Measurements from ENCODE around the gene ASCC3.

ASCC3 gene

DNA sequence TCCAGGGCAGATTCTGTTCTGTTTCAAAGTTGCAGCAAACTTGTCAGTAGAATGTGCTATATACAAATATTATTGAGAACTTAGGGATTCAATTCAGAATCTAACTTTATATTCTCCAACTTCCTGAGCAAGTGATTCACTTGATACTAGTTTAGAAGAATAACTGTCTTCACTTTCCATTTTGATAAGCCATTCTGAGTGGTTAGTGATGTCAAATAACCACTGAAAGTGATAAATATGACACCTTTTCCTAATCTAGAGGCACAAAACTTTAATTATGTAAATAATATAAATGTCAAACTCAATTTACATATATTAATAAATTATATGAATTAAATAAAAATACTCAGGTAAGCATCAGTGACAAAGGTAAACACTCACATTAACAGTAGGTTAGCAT, 395.9 kb downstream of the ASCC3 start:
- no peak for DNase-seq

DNA sequence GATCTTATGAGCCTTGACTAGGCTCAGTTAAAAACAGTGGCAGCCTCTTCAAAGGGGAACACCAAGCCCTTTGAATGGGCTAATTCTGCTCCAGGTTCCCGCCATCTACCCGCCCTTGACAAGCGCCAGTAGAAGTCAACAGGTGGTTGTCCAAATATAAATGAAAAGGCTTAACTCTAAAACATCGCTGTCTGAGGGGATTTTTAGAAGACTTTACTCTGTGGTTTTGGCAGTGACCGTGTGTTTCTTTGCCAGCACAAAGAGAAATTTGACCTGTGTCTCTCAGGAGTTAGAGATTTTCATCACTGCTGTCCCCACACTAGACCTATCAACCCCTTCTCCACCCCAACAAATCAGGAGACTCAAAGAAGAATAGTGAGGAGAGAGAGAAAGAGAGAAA, 396.7 kb downstream of the ASCC3 start:
- no peak for DNase-seq

DNA sequence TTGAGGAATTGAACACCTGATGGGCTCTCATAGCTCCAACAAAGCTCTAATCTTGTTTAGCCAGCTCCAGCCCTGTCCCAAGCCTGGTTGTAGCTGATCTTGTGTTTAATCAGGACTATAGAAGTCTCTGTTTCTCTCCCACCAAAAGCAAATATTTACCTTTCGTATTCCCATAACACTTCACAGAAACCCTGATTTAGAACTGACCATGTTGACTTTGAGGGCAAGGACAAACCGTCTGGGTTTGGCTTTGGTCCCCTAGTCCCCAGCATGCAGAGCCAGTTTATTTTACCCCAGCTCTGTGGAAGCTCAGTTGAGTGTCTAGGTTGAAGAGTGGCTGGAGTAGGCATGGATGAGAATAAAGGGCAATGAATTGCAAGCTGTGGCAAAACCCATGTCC, 398.4 kb downstream of the ASCC3 start:
- no peak for DNase-seq

DNA sequence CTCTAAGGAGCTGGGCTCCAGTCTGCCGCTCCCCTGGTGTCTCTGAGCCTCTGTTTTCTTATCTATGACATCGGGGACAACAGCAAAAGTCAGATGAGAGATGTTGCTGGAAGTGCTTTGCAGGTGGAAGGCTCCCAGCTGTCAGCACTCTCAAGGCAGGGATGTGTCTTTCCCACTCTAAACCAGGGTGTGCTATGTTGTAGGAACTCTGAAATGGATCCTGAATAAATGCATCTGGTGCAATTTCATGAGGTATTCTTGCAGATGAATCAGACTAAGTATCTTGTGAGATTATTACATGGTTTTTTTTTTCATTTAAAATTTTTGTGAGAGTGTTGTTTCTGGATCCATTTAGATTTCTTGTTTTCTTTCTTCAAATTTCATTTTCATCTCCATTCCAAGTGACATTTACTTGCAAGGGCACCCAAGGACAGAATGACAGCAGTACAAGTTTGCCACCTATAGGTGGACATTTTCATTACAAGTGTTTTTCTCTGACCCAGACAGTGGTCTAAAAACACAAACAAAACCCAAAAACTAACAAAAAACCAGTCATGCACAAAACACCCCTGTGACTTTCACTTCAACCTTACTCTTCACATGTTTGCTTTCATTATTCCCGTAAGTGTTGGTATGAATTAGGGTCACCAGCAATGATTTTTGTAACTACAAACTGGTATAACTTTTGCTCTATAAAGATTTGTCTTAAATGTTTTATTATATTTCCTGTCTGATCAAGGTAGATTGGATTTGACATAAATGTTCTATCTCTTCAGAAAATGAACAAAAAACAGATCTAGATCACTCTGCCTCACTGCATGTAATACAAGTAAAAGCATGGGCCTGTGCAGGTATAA, 401.7 kb downstream of the ASCC3 start:
- DNase-seq, result no peak

DNA sequence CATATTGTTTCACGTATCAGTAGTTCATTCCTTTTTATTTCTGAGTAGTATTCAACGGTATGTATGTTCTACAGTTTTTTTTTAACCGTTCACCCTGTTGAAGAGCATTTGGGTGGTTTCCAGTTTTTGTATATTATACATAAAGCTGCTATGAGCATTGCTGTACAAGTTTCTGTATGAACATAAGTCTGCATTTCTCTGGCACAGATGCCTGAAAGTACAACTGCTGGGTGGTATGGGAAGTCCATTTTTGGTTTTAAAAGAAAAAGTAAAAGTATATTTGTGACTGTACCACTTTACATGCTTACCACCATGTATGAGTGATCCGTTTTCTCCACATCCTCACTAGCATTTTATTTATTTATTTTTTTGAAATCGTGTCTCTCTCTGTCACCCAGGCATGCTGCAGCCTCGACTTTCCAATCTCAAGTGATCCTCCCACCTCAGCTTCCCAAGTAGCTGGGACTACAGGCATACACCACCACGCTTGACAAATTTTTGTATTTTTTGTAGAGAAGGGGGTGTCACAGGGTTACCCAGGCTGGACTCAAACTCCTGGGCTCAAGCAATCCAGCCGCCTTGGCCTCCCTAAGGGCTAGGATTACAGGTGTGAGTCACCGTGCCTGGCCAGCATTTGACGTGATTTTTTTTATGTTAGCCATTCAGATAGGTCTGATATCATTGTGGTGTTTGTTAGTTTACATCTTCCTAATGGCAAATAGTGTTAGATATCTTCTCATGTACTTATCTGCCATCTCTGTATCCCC, 405.4 kb downstream of the ASCC3 start:
- DNase-seq, result no peak

DNA sequence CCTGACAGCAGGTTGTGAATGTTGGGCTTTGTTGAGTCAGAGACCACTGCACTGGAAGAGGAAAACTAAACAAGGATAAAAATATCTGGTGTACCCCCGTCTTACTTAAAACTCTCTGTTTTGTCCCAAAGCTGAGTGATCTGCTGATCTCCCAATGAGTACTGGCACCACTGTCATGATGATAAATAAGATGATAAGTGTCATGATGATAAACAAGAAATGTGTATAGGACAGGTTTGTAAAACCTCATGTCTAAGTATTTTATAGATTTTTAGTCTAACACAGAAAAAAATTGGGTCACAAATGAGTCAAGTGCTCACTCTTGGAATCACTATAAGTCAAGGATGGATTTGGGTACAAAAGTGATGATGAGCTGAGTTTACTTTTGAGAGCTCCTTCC, 407.9 kb downstream of the ASCC3 start:
- no peak for DNase-seq

DNA sequence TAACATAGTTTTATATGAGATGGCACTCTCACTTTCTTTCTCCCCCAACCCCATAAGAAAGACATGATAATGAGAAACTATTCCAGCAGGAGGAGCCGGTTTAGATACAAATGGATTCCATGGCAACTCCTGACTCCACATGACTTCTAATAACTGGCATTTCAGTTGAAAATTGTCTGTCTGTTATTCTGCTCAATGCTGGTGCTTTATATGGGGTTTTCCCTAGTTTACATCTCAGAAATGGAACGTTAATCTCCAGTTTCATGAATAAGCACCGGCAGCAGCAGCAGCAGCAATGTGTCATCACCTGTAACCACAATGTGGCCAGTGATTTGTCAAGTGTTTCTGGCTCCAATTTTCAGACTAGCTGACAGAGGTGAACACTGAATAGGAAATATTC, 408.5 kb downstream of the ASCC3 start:
- DNase-seq, result no peak

DNA sequence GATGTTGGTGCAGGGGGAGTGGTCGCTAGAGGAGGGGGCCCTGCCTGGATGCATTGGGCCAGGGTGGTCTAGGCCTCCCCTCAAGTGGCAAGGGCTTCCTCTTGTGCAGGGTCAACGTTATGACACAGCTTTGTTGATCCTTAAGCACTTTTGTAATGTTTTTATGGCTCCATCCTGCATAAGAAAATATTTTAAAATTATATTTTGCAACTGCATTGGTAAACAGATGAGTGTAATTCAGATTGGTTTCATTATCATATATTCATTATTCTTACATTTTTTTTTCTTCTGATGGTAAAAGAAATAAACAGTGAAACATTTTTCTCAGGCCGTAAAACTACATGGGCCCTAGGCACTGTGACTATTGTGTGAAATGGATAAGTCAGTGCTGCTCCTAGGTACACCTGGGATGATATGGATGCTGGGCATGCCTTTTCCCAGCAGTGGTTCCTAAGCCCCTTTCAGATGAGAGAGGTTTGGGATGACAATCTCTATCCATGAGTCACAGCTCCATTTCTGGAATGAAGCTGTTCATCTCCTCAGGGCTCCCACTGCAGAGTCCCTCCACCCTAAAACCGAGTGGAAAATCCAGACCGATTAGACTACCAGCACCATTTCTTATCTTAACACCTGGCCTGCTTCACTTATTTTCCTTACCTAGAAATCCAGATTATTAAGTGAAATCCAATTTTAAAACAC, 410.6 kb downstream of the ASCC3 start:
- DNase-seq, result no peak

DNA sequence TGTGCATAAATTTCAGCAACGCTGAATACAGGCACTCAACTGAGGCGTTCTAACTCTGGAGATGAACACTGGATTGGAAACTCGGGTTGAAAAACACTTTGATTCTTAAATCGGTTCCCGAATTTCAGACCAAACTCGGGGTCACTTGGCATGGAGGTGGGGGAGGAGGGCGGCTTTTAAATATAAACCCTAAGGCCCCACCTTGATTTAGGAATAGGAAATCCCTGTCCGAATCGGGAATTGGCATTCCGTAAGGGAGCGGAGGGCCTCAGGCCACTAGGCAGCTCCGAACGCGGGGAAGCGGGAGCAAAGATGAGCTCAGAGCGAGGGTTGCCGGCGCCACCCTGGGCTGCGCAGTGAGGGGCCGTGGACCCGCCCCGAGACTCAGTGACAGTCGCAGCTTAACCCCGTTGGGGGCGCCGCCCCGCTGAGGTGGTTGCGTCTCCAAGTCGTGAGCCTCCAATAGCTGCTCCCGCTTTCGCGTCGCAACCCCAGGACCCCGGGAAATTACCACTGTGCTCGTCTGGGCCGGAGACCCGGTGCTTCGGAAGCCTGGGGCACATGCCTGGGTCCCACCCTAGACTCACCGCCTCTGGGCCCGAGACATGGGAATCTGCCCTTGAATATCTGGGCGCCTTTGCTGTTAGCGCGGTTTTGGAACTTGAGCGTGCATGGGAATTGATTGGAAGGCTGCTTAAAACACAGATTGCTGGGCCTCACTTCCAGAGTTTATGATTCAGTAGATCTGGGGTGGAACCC, 411.8 kb downstream of the ASCC3 start:
- no peak for DNase-seq

DNA sequence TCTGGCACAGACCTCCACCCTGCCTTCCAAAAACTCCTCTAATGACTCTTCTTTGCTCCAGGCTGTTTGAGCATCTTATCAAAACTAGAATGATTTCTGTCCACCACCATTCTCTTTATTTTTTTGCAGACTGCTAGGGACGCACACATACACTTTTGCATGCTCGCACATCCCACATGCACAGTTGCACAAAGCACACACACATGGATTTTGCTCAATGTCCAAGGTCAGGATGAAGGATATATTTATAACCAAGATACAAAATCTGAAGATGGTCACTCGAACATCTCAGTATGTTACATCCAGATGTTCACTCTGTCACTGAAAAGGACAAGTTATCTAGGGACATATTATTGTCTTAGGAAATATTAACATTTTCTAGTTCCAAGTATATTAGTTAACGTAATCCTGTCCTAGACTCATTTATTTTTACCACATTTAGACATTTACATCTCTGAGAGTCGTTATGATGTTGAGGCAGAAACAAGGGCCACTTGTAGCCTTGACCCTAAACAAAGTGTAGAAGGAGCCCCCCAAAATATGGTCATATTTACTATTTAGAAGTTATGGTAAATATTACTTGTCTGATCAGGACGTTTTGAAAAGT, 413.0 kb downstream of the ASCC3 start:
- no peak for DNase-seq

DNA sequence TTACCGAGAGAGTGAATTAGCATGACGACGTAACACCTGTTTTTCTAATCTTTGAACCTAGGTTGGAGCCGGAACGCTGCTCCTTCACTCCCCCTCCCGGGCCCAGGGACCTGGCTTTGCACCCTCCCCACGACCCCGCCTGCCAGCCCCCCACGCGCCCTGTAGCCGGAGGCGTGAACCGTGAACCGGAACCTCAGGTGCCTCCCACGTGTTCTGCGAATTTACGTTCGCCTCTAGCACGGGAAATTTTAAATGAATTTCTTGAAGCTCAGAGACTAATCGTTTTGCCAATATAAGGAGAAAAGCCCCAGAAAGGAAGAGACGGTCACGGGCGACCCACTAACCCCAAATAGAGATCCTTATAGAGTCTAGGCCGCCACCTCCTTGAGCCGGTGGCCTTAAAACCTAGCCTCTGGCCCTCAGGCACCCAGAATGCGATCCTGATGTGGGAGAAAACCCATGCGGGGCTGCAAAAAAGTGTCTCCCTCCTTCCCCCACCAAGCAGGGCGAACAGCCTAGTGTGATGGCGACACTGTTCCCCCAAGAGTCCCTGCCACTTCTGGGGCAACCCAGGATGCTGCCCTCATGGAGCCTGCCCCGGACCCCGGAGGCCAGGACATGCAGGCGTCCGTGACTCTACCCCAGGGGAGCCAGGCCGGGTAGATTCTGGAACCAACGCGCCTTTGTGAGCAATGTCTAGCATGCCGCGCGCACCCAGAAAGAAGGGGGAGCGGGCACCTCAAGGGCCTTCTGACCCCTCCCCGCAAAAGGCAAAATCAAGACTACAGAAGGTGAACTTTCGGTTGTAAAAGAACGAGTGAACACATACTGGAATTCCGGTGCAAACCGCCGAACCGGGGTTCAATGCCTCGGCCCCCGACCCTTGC, 413.8 kb downstream of the ASCC3 start:
- DNase-seq, result no peak

DNA sequence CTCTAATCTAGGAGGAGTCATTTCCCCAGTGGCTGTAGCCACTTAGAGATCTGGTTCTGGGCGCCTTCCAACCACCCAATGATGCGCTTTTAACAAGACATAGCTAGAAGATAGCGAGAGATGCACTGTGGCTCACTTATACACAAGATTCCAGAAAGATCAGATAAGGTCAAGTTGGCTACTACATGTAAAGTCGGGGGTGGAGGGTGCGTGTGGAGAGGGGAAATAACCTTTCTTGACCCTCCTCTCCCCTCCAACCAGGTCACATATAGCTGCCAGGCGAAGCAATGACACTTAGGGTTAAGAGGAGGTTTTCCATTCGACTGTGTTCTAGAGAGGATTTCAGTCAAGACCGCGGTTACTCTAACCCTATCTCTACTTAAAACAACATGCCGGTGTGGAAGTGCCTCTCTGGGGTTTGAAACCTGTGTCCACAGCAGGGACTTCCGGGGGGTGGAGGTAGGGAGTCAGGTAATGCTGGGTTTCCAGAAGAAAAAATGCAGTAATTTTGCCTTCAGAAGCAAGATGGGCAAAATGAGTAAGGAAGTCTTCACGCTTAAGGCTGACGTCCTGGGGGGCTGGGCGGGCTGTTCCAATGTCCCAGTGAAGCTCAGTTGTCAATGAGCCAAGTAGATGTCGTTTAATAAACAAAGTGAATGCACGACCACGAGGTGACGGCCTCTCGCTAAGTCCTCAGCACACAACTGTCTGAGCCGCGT, 414.6 kb downstream of the ASCC3 start:
- no peak for DNase-seq

DNA sequence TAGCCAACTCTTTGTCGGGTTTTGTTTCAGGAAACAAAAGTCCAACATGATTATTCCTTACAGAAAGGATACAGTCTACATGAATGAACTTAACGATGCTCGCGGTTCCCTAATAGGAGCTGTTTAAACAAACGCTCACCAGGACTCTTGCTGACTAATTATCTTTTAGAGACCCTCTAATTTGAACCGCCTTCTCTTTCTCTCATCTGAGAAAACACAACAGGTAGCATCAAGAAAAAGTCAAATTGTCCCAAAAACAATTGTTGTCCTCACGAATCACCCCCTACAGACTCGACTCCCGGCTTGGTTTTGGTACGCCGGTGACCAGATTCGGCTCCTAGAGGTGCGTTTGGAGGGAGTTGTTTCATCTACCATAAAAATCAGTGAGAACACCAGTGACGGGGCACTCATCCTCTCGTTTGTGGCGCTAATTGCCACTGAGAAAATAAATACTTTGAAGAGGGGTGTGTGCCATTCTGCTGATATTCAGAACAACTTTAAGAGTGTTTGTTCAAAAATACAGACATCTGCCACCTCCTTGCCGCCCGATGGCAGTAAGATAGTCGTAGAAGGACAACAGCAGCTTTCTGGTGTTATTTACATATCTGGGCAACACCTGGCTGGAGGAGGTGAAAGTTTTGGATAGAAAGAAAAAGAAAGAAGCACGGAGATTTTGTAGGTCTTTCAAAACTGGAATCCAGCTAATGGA, 415.3 kb downstream of the ASCC3 start:
- no peak for DNase-seq

DNA sequence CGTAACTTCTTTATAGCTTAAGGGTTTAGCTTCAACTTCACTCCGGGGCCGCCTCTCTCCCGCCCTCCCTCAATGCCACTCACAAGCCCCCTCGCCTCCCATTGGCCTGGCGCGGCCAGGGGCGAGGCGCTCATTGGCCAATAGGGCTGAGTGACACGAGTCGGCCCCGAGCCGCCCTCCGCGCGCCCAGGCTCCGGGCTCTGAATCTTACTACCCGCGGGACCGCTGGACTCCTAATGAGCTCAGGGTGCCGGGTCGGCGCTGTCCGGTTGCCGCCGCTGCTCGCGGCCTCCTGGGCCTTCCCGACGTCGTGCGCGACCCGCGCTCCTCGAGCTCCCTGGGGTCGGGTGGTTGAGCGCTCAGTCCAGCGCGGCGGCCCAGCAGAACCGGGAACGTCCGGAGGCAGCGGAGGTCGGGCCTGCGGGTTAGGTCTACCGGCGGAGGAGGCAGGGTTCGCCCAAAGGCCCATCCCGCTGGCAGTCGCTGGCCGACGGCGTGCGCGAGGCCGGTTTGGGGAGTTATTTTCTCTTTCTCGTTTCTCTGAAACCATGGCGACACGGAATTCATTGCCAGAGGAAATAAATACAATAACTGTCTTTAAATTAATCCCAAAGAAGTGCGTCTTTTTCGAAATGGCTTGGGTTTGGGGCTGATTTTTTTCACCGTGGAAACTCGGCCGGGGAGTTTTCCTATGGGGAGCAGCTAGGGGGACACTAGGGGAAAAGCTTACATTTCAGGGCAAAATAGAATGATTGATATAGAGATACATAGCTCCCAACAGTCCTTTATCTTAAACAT, 416.0 kb downstream of the ASCC3 start, which contains the start of gene SIM1:
Gene SIM1, minus strand, starts transcription at position 19 of the 798 bp plus-strand sequence. CDS start 1,453 bp downstream, outside the sequence.
- no peak for DNase-seq

DNA sequence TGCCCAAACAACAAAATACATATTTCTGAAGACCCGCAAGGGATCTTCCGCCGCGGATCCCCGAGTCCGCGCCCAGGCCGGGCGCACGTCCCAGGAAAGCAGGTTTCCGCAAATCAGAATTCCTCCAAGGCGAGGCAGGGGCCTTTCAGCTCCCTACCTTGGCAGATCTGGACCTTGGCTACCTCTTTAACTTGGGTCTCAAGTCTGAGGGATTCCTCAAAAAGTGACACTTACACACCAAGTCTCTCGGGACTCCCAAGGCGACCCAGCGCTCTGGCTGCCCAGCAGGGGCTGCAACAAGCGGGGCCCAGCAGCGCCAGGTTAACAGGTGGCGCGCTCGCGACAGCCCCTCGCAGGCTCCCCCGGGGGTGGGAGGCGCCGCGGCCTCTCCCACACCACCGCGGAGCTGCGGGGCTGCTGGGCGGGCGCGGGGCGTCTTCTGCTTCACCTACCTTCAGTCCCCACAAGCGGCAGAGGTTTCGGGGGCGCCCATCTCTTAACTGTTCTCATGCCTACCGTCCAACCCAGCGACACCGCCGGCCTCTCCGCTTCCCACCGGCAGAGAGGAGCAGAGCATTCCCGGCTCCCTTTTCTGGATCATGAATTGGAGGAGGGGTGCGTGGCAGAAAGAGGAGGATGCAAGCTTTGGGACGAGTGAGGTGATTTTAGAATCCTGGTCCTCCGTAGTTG, 416.8 kb downstream of the ASCC3 start:
- DNase-seq, result no peak

DNA sequence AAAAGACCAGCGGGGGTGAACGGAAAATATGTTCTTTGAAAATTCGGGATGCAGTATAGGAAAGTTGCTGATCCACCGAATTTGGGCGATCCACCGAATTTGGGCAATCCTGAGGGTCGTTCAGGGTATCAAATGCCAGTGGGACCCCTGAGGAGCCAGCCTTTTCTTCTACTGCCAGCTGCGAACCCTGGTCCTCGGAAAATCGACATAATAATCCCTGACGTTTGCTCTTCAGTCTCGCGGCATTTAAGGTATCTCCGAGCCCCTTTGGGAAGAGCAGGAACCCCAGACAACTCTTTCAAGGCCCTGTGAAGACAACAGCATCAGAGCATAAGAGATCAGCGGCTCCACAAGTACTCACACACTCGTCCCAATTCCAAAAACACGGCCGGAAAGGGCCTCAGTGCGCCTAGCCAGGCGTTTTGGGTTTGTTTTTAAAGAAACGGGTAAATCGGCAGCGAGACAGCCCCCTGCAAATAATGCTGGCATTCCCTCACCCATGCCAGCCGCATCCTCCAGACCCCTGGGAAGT, 417.4 kb downstream of the ASCC3 start:
- no peak for DNase-seq

DNA sequence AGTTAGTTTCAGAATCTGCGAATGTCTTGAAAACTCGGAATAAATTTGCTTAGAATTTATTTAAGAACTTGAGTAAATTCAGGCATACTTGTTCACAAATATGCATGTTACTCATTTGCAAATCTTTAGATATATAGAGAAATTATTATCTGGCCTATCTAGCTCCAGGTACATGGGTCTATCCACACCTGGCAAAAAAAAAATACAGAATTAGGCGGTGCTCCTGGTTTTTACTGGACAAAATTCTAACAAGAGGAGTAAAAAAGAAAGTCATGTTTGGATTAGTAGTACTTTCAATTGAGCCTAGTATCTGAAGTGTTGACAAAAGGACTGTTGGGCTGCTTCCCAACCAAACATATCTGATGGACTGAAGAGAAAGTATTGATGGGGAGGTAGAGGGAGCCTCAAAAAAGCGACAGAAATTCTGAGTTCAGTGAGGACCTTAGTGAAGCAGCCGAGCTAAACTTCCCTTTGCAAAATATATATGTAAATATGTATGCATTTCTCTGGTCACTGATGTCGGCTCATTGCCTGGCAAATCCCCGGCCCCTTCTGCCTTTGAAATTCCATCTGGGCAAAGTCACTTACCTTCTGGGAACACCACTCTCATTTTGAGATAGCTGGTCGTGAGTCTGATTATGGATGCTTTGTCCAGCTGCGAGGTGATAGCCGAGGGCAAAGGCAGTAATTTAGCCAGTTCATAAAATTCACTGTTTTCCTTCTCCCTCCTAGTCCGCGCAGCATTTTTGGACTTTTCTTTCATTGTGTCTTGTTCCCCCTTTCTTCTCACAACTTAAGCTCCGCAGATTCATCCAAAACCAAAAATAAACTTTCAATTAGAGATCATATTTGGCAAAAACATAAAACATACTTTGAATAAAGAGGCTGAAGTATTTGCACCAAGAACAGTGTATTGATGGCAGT, 418.2 kb downstream of the ASCC3 start:
- no peak for DNase-seq

Data from NCI-H1930 (cell line).